HFFc6 (cell line): Measurements from ENCODE around the gene CFAP157. TPM values are rescaled to one million over a fixed set of nuclear protein-coding genes. Genes with fewer than 3 reads are reported as not detected.
"Not testable (repeated sequence)": the region's sequence is repeated elsewhere in the genome, so short reads cannot be mapped to it uniquely, and the experiment has no call there.

Experiments
- DNase-seq: peaks from one replicate; pipeline ENCODE4 v3.0.0-alpha.2; 2018
- H3K27ac Mint-ChIP-seq: 2 replicates; pipeline ENCODE4 v1.8.0; 2020; ENCODE audit warnings: mild to moderate bottlenecking, mixed read lengths
- H3K27me3 Mint-ChIP-seq: 2 replicates; pipeline ENCODE4 v1.8.0; 2021; ENCODE audit warnings: mild to moderate bottlenecking, moderate library complexity, mixed read lengths; ENCODE audit not compliant: insufficient read depth
- H3K36me3 Mint-ChIP-seq: 2 replicates; pipeline ENCODE4 v1.8.0; 2021; ENCODE audit warnings: low read depth, mixed read lengths
- H3K4me1 Mint-ChIP-seq: 2 replicates; pipeline ENCODE4 v1.8.0; 2020; ENCODE audit warnings: low read depth, mixed read lengths
- H3K4me3 Mint-ChIP-seq: 2 replicates; pipeline ENCODE4 v1.8.0; 2020; ENCODE audit warnings: mild to moderate bottlenecking, moderate library complexity, mixed read lengths
- H3K9me3 Mint-ChIP-seq: 2 replicates; pipeline ENCODE4 v1.8.0; 2020; ENCODE audit warnings: mild to moderate bottlenecking, mixed read lengths
- total RNA-seq, 6 experiments: library from RNA; stranded (reverse); fragmentation: NEBNext Ultra II Directional; extraction: Animal tissue kit (Norgen Biotek cat#: 25700); gene quantifications; 2 replicates in 1 of 6; 3 replicates in 5 of 6; pipeline ENCODE4 v1.2.3, GENCODE V29; 2021
- TF ChIP-seq, protein P1 (sequence below): fragments of 200-600 bp; sonication (generic); IDR thresholded peaks from 2 replicates; pipeline ENCODE4 v1.5.0; 2021; ENCODE audit warnings: antibody characterized with exemption, mild to moderate bottlenecking

The CFAP157 gene
- total RNA-seq, 6 experiments from 2014 or later: 0.07 to 0.08 TPM; not detected in 4

DNA sequence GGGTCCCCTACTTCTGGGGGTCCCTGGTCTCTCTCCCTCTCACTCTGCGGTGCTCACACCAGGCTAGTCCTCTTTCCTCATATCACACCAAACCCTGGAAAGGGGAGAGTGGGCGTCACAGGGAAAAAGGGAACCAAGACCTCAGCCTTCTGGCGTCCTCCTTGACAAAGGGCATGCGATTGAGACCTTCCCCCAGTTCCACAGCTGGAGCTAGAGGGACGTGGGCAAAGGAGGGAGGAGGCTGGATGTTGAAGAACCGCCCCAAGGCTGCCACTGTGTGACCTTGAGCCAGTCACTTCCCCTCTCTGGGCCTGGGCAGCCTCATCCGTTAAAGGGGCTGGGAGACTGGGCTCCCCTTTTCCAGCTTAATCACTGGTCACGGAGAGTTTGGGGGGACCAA lies 46.8 kb downstream of the CFAP157 start:
- no peaks in the 10 kb centered on the region for H3K9me3 Mint-ChIP-seq
- no peak overlapping the region for H3K27ac Mint-ChIP-seq
- H3K4me3 Mint-ChIP-seq: no peak overlapping the region

DNA sequence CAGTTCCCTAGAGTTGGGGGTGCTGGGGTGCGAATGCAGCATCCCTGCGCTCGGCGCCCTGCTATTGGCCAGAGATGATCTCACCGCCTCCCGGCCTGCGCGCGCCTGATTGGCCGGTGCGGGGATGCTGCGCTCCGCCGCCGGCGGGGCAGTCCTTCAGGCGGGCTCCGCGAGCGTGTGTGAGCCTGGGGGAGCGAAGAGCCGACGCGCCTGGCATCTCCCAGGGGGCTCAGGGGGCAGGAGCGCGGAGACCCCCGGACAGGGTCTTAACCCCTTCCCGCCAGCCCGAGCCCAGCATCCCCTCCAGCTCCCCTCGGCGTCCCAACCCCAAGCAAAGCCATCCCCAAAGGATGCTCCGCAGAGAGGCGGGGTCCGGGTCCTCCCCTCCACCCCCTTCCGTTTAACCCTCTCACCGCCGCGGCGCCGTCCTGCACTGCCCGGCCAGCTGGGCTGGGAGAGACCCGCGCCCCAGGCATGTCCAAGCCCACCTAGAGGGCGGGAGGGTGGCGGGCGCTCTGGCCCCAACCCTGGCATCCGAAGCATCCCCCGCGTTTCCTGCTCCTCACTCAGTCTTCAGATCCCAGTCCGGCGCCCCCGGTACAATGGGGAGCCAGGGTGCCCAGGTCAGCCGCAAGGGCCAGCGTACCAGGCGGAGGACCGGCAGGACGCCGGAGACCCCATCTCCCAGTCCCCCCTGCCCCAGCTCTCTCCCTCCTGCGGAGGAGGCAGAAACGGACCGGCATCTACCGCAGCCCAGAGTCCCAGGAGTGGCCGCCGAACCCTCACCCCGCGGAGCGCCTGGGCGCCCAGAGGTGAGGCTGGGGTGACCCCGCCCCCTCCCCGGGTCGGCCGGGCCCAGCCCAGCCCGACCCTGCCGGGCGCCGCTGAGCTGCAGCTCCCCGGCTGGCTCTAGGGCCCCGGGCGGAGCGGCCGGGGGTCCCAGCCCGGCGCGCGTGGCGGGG lies 47.6 kb downstream of the CFAP157 start:
- no peaks in the 10 kb centered on the region for H3K4me1 Mint-ChIP-seq
- no peak for DNase-seq
- TF ChIP-seq, protein P1, sequence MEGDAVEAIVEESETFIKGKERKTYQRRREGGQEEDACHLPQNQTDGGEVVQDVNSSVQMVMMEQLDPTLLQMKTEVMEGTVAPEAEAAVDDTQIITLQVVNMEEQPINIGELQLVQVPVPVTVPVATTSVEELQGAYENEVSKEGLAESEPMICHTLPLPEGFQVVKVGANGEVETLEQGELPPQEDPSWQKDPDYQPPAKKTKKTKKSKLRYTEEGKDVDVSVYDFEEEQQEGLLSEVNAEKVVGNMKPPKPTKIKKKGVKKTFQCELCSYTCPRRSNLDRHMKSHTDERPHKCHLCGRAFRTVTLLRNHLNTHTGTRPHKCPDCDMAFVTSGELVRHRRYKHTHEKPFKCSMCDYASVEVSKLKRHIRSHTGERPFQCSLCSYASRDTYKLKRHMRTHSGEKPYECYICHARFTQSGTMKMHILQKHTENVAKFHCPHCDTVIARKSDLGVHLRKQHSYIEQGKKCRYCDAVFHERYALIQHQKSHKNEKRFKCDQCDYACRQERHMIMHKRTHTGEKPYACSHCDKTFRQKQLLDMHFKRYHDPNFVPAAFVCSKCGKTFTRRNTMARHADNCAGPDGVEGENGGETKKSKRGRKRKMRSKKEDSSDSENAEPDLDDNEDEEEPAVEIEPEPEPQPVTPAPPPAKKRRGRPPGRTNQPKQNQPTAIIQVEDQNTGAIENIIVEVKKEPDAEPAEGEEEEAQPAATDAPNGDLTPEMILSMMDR: no peak
- no peaks in the 10 kb centered on the region for H3K9me3 Mint-ChIP-seq
- peaks cover 47% of the 10 kb centered on the region for H3K27me3 Mint-ChIP-seq
- H3K36me3 Mint-ChIP-seq: no peaks in the 10 kb centered on the region
- H3K4me3 Mint-ChIP-seq: no peak overlapping the region
- no peak overlapping the region for H3K27ac Mint-ChIP-seq

More for the DNA sequence above, 46.8 kb downstream of the CFAP157 start:
- DNase-seq: no peak
- Mint-ChIP-seq H3K4me1 (no peaks in the 10 kb centered on the region), H3K27me3 (peaks cover 49% of the 10 kb centered on the region), H3K36me3 (no peaks in the 10 kb centered on the region)
- TF ChIP-seq, protein P1: no peak

DNA sequence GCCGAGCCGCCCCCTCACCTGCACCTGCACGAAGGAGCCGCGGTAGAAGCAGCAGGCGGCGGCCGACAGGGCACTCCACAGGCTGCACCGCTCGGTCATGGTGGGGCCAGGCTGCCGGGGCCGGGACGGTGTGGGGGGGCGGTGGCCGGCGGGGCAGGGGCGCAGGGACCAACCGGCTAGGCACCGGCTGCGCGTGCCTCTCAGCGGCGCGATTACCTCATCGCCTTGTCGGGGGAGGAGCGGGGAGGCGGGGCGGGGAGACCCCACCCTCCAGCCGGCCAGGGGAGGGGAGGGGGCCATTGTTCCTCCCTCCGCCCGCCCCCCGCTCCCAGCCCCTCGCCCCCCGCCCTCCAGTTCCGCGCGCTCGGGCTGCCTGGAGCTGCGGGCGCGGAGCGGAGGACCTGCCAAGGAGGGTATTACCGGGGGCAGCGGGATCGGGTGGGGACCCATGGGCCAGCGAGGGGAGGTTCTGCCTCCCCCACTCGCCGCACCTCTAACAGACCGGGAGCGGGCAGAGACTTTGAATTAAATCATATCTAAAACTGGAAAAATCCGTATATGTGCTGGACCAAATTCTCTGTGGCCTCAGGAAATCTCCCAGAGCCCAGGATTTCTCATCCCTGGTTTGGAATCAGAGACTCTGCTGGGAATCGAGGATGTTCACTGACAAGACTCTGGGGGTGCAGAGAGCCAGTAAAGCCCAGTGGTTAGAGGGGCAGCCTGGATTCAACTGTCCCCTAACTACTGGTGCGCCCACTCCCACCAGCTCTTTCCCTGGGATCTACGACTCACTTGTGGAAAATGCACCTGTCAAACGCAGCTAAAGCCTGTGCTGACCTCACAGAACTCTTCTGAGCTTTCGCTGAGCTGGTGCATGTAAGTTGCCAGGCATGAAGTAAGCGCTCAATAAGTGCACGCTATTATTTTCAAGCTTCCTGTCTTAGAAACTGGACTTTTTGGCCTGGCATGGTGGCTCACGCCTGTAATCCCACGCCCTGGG lies 48.6 kb downstream of the CFAP157 start:
- H3K9me3 Mint-ChIP-seq: no peaks in the 10 kb centered on the region
- no peaks in the 10 kb centered on the region for H3K36me3 Mint-ChIP-seq
- TF ChIP-seq, protein P1: no peak
- DNase-seq: no peak
- no peak overlapping the region for H3K27ac Mint-ChIP-seq
- H3K4me3 Mint-ChIP-seq: no peak overlapping the region
- H3K27me3 Mint-ChIP-seq: peaks cover 41% of the 10 kb centered on the region
- H3K4me1 Mint-ChIP-seq: no peaks in the 10 kb centered on the region

DNA sequence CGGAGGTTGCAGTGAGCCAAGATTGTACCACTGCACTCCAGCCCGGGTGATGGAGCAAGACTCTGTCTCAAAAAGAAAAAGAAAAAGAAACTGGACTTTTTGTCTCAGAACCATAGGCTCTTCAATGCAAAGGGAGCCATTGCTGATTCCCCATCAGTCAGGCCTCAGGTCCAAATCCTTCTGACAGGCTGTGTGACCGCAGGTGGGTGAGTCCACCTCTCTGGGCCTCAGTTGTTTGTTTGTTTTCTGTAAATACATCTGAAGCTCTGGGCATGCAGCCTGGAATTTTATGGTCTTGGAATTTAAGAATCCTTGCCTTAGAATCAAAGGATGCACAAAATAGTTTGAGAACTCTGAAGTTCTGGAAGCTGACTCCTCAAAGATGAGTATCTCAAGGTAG lies 49.4 kb downstream of the CFAP157 start:
- no peak for DNase-seq
- no peaks in the 10 kb centered on the region for H3K9me3 Mint-ChIP-seq
- no peaks in the 10 kb centered on the region for H3K36me3 Mint-ChIP-seq
- no peak overlapping the region for H3K4me3 Mint-ChIP-seq
- H3K27ac Mint-ChIP-seq: no peak overlapping the region
- no peaks in the 10 kb centered on the region for H3K4me1 Mint-ChIP-seq
- TF ChIP-seq, protein P1: no peak
- peaks cover 38% of the 10 kb centered on the region for H3K27me3 Mint-ChIP-seq

DNA sequence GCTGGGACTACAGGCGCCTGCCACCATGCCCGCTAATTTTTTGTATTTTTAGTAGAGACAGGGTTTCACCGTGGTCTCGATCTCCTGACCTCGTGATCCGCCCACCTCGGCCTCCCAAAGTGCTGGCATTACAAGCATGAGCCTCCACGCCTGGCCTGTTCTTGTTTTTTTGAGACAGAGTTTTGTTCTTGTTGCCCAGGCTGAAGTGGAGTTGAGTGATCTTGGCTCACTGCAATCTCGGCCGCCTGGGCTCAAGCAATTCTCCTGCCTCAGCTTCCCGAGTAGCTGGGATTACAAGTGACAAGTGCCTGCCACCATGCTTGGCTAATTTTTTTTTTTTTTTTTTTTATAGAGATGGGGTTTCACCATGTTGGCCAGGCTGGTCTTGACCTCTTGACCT lies 50.0 kb downstream of the CFAP157 start:
- H3K27me3 Mint-ChIP-seq: peaks cover 32% of the 10 kb centered on the region

More for the DNA sequence above, 50.0 kb downstream of the CFAP157 start:
- not testable (repeated sequence) for H3K4me1 Mint-ChIP-seq, H3K36me3 Mint-ChIP-seq, H3K27ac Mint-ChIP-seq, H3K4me3 Mint-ChIP-seq, H3K9me3 Mint-ChIP-seq, DNase-seq
